HG03060 (cell line): ENCODE data around the gene NSG1.

Experiments
- ATAC-seq: cut with Tn5 transposase; IDR thresholded peaks from one replicate; pipeline ENCODE4 v1.9.1; 2021; ENCODE audit warnings: low read depth, moderate number of reproducible peaks; ENCODE audit not compliant: unreplicated experiment

The NSG1 gene

DNA sequence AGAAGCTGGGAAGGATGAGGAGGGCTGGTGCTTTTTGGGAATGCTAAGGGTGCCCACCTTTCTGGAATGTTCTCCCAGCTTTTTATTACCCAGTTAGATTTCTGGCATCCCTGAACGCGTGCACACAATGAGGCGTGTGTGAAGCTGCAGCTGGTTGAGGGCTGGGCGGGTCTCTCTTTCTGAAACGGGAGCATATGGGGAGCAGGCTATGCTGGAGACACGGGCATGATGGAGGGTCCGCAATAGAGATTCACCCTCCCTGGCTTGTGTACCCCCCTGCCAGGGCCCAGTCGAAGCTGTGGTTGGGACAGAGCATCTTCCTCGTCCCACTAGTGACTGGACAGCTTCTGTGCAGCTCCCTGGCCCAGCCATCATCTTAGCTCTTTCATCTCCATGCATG is 8.5 kb downstream of the NSG1 start:
- no peak for ATAC-seq

DNA sequence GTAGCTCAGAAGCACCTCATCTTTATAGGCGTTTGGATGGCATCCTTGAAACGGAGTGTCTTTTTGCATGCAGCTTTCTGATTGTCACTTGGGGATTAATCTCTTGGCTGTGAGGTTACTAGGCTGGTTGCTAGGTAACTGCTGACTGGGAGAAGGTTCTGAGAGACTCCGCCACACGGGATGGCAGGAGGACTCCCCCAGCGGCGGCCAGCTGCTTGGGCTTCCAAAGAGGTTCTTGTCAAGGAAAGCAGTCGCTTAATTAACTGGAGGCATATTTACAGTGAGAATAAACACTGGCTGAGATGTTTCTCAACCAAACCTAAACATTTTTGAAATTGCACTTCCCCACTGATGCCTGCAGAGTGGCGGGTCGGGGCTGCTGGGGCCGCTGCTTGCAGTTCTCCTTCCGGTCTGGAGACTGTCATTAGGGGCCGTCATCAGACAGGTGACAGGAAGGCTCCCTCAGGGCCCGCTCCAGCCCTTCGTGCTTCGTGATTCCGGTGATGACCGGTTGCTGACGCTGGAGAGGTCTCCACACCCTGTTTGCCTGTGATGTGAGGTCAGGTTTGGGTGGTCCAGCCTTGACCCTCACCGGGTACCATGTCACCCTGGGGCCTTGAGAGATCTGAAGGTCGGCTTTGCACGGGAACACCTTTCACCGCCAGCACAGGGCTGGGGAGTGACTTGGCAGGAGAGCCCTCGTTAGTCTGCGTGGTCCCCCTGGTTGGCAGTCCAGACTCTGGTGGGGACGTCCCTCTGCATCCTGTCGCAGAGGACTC is 9.1 kb downstream of the NSG1 start:
- ATAC-seq, result peak; percentile 81

DNA sequence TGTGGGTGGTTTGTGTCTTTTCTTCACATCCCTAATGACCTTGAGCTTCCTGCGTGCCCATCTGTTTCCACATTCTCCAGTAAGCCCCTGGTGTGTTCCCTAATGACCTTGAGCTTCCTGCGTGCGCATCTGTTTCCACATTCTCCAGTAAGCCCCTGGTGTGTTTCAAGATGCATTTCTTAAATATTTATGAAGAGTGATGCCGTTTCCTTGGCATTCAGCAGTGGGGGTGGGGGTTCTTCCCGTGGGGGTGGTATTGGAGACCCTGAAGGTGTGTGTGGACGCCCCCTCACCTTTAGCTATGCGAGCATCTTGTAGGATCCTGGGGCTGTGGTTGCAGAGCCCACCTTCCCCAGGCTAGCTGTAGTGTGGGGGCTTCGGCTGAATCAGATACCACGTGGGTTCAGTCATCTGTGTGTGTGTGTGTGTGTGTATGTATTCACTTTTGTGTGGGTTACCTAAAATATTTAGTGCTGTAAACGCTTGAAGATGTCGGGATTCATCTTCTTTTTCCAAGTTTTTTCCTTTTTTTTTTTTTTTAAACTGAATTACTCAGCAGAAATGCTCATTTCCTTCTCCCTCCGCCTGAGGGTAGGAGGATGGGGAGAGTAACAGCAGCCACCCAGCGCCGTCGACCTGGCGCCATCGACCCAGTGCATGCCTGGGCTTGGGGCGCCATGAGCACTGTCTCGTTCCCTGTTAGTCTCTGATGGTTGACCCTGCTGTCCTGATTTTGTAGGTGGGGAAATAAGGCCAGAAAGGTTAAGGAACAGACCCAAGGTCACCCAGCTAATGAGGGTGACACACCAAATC is 9.9 kb downstream of the NSG1 start:
- no peak for ATAC-seq

DNA sequence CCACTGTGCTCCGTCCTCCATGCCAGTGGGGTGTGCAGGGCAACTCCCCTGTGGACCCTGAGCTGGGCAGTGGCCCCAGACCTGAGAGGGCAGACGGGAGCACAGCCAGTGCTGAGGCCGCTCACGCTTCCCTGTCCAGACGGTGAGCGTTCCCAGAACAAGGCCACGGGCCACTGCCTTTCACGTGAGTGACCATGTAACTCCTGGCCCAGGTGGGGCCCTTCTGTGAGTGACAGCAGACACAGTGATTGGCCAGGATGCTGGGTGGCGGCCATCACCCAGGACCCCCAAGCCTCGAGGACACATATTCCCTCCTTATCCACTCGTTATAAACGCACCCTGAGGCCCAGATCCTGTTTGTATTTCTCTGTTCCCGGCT is 10.5 kb downstream of the NSG1 start:
- no peak for ATAC-seq

DNA sequence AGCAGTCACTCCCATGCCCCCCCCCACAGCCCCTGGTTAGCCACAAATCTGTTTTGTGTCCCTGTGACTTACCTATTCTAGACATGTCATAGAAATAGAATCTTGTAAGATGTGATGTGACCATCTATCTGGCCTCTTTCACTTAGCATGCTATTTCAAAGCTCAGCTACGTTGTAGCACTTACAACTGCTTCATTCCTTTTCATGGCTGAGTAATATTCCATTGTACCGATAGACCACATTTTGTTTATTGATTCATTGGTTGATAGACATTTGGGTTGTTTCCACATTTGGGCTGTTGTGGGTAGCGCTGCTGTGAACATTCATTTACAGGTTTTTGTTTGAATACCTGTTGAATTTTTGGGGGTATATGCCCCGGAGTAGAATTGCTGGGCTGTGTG is 11.5 kb downstream of the NSG1 start:
- ATAC-seq, result no peak

DNA sequence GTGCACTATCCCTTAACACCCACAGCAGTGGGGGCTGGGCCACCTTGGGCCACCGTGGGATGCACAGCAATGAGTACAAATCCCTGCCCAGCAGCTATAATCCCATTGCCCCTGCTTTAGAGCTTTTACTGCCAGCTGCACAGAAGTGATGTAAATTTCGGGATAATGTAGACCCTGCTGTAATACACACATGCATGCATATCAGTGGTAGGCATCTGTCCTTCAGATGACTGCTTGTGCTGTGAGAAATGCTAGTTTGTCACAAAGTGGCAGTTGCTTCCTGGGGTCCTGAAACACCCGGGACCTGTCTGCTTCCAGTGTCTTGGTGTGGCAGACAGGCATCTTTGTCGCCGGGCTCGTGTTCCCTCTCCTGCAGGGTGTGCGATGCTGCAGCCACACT is 14.1 kb downstream of the NSG1 start:
- no peak for ATAC-seq

DNA sequence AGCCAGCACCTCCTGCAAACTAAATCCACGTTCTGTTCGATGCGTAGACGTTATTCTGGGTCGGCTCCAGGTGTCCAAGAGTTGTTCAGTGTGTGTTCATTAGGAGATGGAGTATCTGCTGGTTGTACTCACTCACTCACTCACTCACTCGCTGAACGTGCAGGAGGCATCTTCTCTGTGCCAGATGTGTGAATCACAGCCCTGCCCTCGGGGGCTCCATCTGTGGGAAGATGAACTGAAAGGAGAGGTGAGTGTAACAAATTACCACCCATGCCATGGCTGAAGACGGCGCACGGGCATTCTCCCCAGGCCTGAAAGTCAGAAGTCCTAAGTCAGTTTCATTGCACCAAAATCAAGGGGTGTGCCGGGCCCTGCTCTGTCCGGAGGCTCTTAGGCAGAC is 16.1 kb downstream of the NSG1 start:
- no peak for ATAC-seq

DNA sequence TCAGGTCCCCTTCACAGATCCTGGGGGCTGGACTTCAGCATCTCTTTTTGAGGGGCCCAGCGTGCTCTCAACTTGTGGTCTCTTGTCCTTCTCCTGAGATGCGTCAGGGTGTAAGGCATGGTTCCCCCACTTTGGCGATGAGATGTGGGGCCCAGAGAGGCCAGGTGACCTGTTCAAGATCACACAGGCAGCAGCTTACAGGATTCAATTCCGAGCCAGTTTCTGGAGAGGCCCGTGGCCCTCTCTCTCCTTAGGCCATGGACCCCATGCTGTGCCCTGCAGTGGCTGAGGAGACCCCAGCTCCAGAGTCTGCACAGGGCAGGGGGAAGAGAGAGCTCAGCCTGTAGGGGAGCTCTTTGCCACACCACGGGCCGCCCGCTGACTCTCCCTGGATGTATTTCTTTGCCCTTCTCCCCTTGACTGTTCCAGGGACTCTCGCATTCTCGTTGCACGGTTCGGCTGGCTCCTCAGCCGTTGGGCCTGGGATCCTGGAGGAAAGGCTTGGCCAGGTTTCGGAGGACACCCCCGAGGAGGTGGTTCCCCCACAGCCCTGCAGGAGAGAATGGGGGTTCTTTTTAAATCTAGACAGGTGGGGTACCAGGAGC is 18.6 kb downstream of the NSG1 start:
- no peak for ATAC-seq

DNA sequence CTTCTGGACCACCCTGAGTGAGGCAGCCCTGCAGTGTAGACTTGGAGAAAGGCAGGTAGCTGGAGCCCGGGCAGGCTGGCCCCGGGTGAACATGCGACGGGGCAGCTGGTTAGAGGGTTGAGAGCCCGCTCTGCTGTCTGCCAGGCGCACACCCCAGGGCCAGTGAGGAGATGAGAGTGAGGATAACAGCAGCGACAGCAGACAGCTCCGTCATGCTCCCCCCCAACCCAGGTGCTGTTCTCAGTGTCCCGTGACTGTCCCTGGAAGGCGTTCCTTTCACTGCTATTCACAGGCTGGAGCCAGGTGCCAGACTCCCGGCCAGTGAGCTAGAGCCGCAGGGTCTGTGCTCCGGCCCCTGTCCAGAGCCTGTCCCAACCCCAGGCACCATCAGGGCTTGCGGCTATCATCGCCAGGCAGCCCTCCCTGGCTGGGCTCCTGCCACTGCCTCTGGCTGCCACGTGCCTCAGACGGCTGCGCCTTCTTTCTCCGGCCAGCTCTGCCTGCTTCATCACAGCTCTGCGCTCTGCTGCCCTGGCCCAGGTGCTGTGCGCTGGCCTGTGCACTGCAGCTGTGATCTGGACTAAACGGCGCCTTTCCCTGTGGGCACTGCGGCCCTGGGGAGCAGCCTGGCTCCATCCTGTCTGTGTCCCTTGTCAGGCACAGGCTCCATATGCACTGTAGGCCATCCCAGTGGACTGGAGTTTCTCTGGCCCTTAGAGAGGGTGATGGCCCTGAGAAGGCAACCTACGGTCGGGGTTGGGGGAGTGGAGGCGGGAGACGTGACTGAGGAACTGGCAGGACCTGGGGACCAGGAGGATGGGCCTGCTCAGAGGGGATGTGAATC is 19.8 kb downstream of the NSG1 start:
- no peak for ATAC-seq

DNA sequence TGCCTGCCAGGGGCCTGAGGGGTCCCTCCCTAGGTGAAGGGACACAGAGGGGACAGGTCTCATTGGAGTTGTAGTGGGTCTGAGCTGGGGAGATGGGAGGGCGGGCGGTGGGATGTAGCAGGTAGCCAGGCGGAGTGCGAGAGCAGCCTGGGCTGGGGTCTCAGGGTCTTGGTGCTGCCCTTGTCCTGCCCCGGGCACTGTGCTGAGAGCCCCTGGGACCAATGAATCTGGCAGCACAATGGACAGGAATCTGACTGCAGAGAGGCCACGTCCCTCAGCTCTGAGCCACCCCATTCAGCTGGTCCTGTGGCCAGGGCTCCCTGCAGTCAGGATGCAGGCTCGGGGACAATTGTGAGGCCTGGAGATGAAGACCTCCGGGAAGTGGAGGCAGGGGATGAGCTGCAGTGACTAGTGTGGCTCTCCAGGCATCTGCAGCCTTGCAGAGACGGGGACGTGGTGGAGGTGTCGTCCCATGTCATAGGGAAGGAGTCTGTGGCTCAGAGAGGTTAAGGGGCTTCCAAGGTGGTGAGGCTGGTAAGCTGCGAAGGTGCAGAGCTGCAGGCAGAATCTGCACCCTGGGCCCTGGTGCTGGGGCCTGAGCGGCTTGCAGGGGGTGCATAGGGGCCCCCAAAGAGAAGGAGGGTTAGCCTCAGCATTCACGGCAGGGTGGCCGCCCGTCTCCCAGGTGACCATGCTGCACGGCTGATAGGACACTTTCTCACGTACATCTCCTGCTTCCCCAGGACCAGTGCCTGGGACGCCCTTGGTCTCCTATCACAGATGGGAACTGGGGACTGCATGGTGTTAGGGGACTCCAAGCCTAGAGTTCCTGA is 20.6 kb downstream of the NSG1 start:
- no peak for ATAC-seq

DNA sequence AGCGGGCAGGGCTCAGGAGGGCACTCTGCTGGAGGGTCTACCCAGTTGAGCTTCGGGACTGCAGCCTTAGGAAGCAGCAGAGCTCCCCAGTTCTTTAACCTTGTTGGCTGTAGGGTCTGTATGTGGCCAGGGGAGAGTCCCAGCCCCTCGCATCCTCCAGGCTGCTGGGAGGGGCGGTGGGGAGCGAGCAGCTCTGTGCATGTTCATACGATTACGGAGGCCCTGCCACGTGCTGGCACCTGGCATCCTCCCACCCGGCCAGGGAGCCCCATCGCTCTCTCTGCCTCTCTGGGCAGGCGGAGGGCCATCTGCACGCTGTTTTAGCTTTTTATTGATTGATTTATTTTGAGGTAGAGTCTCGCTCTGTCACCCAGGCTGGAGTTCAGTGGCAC is 21.2 kb downstream of the NSG1 start:
- no peak for ATAC-seq

DNA sequence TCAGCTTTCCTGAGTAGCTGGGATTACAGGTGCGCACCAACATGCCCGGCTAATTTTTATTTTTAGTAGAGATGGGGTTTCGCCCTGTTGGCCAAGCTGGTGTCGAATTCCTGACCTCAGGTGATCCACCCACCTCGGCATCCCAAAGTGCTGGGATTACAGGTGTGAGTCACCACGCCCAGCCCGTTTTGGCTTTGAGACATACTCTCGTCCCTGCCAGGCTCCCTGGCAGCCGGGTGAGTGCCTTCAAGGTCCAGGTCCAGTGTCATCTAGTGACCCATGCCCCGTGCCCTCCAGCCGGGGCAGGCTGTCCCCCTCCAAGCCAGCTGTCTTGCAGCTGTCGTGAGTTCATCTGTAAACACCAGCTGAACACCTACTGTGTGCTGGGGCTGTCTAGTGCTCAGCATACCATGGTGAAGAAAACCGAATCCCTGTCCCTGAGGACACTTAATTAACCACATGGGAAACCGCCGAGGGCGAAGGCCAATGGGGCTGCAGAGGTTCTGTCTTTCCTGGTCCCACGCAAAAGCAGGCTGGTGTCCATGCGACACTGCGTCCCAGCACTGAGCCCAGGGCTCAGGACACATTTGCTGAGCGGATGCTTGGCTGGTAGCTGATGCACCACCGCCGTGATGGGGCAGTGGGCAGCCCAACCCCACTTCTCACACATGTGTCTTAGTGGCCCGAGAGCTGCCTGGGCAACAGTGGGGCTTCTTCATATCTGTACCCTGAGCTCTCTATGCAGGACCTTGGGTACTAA is 21.9 kb downstream of the NSG1 start:
- ATAC-seq, result no peak

DNA sequence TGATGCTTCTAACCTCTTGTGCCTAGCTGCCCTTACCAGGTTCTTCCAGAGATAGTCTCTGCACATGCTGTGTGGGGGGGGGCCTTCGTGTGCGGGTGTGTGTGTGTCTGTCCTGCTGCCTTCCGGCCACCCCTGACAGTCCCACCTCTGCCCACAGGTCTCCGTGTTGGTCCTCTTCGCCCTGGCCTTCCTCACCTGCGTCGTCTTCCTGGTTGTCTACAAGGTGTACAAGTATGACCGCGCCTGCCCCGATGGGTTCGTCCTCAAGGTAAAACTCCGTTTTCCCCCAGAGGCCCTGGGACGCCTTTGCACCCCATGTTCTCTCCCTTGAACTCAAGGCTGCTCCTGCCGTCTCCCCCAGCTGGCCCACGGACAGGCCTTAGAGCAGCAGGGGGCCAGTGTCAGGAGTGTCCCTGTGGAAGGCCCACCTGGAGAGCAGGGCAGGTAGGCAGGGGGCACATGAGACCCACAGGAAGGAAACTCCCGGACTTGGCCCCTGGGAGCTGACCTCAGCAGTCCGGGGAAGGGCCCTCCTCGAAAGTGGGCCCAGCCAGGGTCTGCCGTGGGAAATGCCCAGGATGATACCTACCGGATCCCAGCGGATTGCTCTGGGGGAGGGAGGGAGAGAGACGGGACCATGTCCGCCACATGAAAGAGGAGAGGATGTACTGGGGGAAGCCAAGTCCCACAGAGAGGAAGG is 22.7 kb downstream of the NSG1 start:
- ATAC-seq, result no peak

DNA sequence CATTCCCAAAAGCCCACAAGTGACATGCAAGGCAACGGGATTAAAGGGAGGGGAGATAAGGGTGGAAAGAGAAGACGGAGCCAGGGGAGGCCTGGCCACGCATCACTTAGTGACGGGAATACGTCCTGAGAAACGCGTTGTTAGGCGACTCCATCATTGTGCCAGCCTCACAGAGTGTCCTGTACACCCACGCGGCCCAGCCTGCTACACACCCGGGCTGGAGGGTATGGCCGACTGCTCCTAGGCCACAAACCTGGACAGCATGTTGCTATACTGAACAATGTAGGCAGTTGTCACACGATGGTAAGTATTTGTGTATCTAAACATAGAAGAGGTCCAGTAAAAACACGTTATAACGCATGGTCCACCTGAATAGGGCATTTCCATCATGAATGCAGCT is 23.4 kb downstream of the NSG1 start:
- ATAC-seq, result no peak

DNA sequence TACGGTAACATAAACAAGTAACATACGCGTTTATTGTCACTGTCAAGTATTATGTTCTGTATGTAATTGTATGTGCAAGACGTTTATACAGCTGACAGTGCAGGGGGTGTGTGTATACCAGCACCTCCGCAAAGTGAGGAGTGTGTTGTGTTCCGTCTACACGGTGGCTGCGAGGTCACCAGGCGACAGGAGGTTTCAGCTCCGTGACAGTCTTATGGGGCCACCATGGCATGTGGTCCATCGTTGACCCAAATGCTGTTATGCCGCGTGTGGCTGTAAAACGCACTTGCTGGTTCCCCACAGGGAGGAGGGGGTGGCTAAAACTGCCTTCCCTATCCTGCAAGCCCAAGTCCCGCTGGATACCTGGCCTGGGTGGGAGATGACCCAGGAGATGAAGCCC is 25.0 kb downstream of the NSG1 start:
- no peak for ATAC-seq

DNA sequence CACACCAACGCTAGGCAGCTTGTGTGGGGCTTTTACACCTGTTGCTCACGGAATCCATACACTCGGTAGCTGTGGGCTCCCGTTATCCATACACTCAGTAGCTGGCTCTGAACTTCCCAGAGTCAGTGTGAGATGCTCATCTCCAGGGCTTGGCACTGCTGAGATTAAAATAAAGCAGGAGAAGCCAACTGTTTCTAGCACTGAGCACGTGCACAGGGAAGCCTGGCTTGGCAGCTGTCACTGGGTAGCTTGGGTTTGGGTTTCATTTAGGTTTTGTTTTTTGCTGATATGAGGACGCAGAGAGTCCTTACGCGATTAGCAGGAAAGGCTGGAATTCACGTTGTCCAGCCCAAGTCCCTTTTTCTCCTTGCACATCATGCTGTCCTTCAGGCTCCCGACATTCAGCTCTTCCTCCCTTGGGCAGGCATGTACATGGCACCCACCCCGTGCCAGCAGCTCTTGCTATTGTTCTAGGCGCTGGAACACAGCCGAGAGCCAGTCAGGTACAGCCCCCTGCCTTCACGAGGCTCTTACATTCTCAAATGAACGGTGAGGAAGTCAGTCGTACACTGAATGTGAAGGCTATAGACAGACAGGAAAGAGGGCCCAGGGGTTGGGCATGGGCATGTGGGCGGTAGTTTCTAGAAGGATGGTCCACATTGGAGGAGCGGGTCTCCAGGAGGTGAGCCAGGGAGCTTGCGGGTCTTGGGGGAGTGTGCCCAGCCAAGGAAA is 25.9 kb downstream of the NSG1 start:
- no peak for ATAC-seq

DNA sequence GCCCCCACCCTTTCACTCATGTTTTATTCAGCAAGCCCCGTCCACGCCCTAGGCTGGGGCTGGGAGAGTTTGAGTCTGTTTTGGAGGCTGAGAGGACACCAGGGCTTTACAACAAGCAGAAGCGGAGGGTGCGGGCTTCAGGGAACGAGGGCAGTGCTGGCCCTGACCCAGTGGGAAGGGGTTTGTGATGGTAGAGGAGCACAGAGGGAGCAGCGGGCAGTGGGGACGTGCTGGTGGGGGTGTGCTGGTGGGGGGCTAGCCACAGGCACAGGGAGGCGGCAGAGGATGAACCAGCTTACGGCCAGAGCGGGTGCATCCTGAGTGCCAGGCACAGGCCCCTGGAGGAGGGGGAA is 26.4 kb downstream of the NSG1 start:
- no peak for ATAC-seq

DNA sequence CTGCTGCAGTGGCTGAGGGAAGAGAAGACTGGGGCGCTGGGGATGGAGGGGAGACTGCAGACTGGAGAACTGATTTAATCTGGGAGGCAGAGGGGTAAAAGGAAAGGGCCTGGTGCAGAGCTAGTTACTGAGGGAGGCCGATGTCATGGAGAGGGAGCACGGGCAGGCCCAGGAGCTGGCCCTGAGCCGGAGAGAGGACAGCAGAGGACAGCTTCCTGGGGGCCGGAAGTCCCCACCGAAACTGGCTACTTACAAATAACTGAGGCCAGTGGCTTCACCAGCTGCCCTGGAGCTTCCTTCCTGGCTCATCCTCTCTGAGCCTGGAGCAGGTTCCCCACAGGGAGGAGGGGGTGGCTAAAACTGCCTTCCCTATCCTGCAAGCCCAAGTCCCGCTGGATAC is 26.9 kb downstream of the NSG1 start:
- no peak for ATAC-seq
